ENCODE measurements around the gene PTPRN2.

Gene PTPRN2

DNA sequence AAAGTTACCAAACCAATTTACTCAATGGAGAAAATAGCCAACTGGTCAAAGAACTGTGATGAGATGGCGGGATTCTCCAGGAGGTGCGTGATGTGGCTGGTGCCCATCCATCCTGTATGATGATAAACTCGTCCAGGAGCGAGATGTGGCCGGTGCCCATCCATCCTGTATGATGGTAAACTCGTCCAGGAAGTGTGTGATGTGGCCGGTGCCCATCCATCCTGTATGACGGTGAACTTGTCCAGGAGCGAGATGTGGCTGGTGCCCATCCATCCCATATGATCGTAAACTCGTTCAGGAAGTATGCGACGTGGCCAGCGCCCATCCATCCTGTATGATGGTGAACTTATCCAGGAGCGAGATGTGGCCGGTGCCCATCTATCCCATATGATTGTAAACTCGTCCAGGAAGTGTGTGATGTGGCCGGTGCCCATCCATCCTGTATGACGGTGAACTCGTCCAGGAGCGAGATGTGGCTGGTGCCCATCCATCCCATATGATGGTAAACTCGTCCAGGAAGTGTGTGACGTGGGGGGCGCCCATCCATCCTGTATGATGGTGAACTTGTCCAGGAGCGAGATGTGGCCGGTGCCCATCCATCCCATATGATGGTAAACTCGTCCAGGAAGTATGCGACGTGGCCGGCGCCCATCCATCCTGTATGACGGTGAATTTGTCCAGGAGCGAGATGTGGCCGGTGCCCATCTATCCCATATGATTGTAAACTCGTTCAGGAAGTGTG is 754.6 kb downstream of the PTPRN2 start:
- H3K4me3 ChIP-seq (ENCODE audit: low read depth, low read length): no peak overlapping the region
- TF ChIP-seq, protein P1, sequence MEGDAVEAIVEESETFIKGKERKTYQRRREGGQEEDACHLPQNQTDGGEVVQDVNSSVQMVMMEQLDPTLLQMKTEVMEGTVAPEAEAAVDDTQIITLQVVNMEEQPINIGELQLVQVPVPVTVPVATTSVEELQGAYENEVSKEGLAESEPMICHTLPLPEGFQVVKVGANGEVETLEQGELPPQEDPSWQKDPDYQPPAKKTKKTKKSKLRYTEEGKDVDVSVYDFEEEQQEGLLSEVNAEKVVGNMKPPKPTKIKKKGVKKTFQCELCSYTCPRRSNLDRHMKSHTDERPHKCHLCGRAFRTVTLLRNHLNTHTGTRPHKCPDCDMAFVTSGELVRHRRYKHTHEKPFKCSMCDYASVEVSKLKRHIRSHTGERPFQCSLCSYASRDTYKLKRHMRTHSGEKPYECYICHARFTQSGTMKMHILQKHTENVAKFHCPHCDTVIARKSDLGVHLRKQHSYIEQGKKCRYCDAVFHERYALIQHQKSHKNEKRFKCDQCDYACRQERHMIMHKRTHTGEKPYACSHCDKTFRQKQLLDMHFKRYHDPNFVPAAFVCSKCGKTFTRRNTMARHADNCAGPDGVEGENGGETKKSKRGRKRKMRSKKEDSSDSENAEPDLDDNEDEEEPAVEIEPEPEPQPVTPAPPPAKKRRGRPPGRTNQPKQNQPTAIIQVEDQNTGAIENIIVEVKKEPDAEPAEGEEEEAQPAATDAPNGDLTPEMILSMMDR (IDR thresholded peaks at IDR 0.05; ENCODE audit: borderline replicate concordance, insufficient read depth, low read depth, low read length): no peak

DNA sequence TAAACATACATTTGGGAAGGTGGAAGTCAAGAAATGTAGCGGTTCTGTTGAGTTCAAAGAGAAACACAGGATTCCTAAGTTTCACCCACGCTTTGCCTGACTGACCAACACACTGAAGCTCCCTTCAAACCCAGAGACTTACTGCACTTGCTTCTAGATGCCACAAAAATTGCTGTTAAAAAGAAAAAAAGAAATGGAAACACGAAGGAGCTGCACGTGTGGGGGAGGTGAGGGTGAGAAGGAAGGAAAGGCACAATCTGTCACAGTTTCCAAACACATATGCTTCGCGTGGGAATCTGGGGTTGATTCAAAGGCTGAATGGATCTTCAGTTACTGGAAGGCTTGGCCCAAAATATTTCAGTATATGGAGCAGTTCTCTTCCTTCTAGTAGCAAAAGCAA is 755.2 kb downstream of the PTPRN2 start:
- TF ChIP-seq, protein P1 (IDR thresholded peaks at IDR 0.05; ENCODE audit: borderline replicate concordance, insufficient read depth, low read depth, low read length): no peak

DNA sequence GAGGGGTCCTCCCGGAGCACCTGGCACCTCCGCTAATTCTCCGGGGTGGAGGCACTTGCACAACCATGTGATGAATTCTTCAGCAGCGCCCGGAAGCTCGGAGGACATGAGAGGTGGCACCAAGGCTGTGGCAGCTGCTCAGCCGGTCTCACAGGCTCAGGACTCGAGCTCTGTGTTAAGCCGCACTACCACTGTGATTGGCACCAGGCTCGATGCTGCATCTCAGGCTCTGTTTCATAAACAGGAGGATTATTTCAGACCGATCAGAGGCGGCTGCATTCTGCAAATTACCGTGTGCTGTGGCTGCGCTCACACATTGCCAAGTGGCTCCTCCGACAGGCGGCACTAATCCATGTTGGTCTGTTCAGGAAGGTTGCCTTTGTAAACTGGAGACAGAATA is 755.6 kb downstream of the PTPRN2 start:
- TF ChIP-seq, protein P1 (IDR thresholded peaks at IDR 0.05; ENCODE audit: borderline replicate concordance, insufficient read depth, low read depth, low read length): no peak
- no peak overlapping the region for H3K4me3 ChIP-seq (ENCODE audit: low read depth, low read length)

More for the DNA sequence above, 755.2 kb downstream of the PTPRN2 start:
- no peak overlapping the region for H3K4me3 ChIP-seq (ENCODE audit: low read depth, low read length)

DNA sequence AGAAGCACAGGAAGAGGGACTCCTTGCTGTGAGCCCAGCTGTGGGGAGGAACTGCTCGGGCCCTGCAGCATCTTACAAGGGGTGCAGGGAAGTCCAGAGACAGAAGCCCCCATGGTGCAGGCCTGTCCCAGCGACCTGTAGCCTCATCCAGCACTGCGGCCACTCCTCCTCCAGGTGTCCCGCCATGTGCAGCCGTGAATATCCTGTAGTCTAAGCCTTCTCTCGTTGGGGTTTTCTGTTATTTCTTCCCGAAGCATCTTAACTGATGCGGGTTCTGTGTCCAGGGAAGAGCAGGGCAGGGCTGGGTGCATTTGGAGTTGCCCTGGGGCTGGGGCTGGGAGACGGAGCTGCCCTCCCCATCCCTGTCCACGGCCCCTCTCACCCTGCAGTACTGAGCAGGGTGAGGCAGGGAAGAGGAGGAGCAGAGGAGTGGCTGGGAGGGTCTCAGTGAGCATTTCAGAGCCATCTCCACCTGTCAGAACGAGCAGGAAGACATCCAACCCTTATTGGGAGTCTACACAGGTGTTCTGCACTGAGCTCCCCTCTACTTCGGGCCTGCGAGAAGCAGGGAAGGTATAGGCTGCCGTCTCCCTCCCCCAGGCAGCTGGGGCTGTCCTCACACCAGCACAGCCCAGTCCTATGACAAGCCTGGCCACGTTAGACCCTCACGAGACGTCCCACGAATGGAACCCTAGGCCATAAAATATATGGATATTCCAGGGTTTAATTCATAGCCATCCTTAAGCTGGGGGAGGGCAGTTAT is 756.3 kb downstream of the PTPRN2 start:
- no peak overlapping the region for H3K4me3 ChIP-seq (ENCODE audit: low read depth, low read length)

DNA sequence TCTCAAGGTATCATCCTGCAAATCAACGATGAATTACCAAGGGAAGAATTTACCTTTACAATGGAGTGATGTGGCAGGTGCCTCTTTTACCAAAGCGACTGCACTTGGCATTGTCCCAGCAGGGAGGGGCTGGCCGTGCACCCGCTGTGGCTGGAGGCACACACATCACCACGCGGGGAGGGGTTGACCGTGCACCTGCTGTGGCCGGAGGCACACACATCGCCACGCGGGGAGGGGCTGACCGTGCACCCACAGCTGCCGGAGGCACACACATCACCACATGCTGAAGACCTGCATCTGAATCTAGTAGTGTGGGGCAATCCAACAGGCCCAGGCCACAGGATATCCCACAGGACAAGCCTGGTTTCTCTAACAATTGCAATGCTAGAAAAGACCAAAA is 757.3 kb downstream of the PTPRN2 start:
- TF ChIP-seq, protein P1 (IDR thresholded peaks at IDR 0.05; ENCODE audit: borderline replicate concordance, insufficient read depth, low read depth, low read length): no peak
- H3K4me3 ChIP-seq (ENCODE audit: low read depth, low read length): no peak overlapping the region

More for the DNA sequence above, 756.3 kb downstream of the PTPRN2 start:
- TF ChIP-seq, protein P1 (IDR thresholded peaks at IDR 0.05; ENCODE audit: borderline replicate concordance, insufficient read depth, low read depth, low read length): no peak

DNA sequence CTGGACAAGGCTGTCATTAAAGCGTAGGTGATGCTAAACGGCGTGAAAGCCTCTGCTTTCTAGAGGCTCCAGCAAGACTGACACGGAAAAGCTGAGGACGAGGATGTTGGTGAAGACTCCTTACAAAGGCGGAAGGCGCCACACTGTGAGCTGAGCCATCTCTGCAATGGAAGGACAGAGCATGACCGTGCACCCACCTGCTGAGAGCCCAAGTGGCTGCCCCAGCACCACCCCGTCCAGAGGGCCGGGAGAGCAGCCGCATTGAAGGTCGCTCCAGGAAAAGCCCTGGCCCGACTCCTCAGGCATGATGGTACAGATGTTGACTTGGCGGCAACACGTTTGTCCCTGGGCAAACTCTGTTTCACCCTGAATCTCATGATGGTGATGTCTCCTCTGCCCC is 758.1 kb downstream of the PTPRN2 start:
- TF ChIP-seq, protein P1 (IDR thresholded peaks at IDR 0.05; ENCODE audit: borderline replicate concordance, insufficient read depth, low read depth, low read length): no peak
- H3K4me3 ChIP-seq (ENCODE audit: low read depth, low read length): no peak overlapping the region
